Epithelial cell of esophagus (primary cell): ENCODE data around the gene EGR4.
A peak's percentile ranks its signal among the peaks of the same experiment; 100 is the strongest.

Source experiments
- DNase-seq: peaks from one replicate; pipeline ENCODE4 v3.0.0; 2010; ENCODE audit warnings: low read depth
- H3K4me3 ChIP-seq: 2 replicates; pipeline ENCODE4 v1.5.1; 2011; ENCODE audit warnings: mild to moderate bottlenecking, low read length, control low read depth
- CTCF ChIP-seq: IDR thresholded peaks from 2 replicates; pipeline ENCODE4 v1.5.1; 2011; ENCODE audit warnings: low read depth, mild to moderate bottlenecking, low read length, control low read depth, inconsistent platforms; ENCODE audit not compliant: insufficient read depth; ENCODE audit errors: missing control alignments

EGR4 gene

GRCh38 chr2:73283545-73284295, 9.6 kb downstream of the EGR4 start:
- TF ChIP-seq CTCF = no peak
- no peak for DNase-seq
- H3K4me3 ChIP-seq = peak overlapping the region; percentile 62

GRCh38 chr2:73282924-73283544, 10.3 kb downstream of the EGR4 start:
- TF ChIP-seq CTCF = no peak
- no peak for DNase-seq
- H3K4me3 ChIP-seq = peak overlapping the region; percentile 62

- no peak for TF ChIP-seq CTCF
- H3K4me3 ChIP-seq = no peak overlapping the region
- no peak for DNase-seq
These were observed 12.1 kb downstream of the EGR4 start for GRCh38 chr2:73281244-73281643.

GRCh38 chr2:73279852-73280251, 13.5 kb downstream of the EGR4 start:
- peak; percentile 27 for DNase-seq

GRCh38 chr2:73272270-73272669, 21.1 kb downstream of the EGR4 start:
- no peak for DNase-seq
- TF ChIP-seq CTCF = no peak
- no peak overlapping the region for H3K4me3 ChIP-seq

More at GRCh38 chr2:73279852-73280251, 13.5 kb downstream of the EGR4 start:
- H3K4me3 ChIP-seq = no peak overlapping the region
- no peak for TF ChIP-seq CTCF

GRCh38 chr2:73269686-73270465, 23.5 kb downstream of the EGR4 start:
- no peak for DNase-seq
- peak overlapping the region; percentile 45 for H3K4me3 ChIP-seq
- no peak for TF ChIP-seq CTCF
